Body of pancreas (tissue), 4 donors: ENCODE data around the gene XPO1. TPM values are rescaled to one million over a fixed set of nuclear protein-coding genes. Genes with fewer than 3 reads are reported as not detected.
"Not testable (repeated sequence)": the region's sequence is repeated elsewhere in the genome, so short reads cannot be mapped to it uniquely, and the experiment has no call there.

Source experiments
- ATAC-seq: fragments of 150-250 bp; one replicate; pipeline ENCODE4 v1.9.1; 2016
- DNase-seq, 4 donors: peaks; one replicate each; pipeline ENCODE4 v3.0.0-alpha.2; 2019
- H3K27ac ChIP-seq, 4 donors: fragments of 200-600 bp; sonication (generic); 1 replicate in 3 of 4; 2 replicates in 1 of 4; pipeline versions ENCODE4 v1.5.1 to v1.6.1; 2016 to 2019; ENCODE audit warnings: mild to moderate bottlenecking in 1 of 4, mixed read lengths in 1 of 4, moderate library complexity in 1 of 4
- H3K27me3 ChIP-seq, 2 donors: fragments of 200-600 bp; sonication (generic); one replicate each; pipeline ENCODE4 v1.6.0; 2016; ENCODE audit warnings: mild to moderate bottlenecking in 1 of 2
- H3K36me3 ChIP-seq, 2 donors: fragments of 200-600 bp; sonication (generic); replicated peaks in 1 of 2; 2 replicates each; pipeline ENCODE4 v1.5.1; 2016; ENCODE audit warnings: low read depth in 2 of 2; ENCODE audit not compliant: insufficient read depth in 1 of 2
- H3K4me1 ChIP-seq: fragments of 200-600 bp; sonication (generic); one replicate; pipeline ENCODE4 v1.6.0; 2016
- H3K4me3 ChIP-seq, 2 donors: fragments of 200-600 bp; sonication (generic); 1 replicate in 1 of 2; 2 replicates in 1 of 2; pipeline ENCODE4 v1.5.1; 2016 to 2019
- H3K9me3 ChIP-seq, 3 donors: fragments of 200-600 bp; sonication (generic); 1 replicate in 2 of 3; 2 replicates in 1 of 3; pipeline ENCODE4 v1.5.1; 2016
- CTCF ChIP-seq, 7 experiments: fragments of 450-650 bp in 4 of 7; fragments of 200-600 bp in 3 of 7; sonication (generic) in 3 of 7; IDR thresholded peaks; one replicate each; pipeline ENCODE4 v1.5.1; 2016 to 2019; ENCODE audit warnings: antibody characterized with exemption in 7 of 7
- POLR2A ChIP-seq, 3 donors: fragments of 450-650 bp; IDR thresholded peaks; one replicate each; pipeline ENCODE4 v1.6.1; 2016; ENCODE audit warnings: antibody characterized with exemption in 3 of 3, mild to moderate bottlenecking in 2 of 3
- WGBS, 2 donors: methylation state at CpG; one replicate each; pipeline ENCODE4 v1.1.5; 2017; 5-methylcytosine and 5-hydroxymethylcytosine counted together
- intact Hi-C: fragments of 100-400 bp; cut with DNase I; formaldehyde crosslinking; loops from one replicate; pipeline ENCODE4 v1.15.1; 2023
- total RNA-seq, 2 donors: library from RNA; depleted of rRNA; stranded (reverse); fragments of >200 nt; gene quantifications; one replicate each; pipeline ENCODE4 v1.1.0, GENCODE V29; 2016

XPO1 gene
- total RNA-seq, 2 donors from 2014 or later = 55.7 to 70.0 TPM

DNA sequence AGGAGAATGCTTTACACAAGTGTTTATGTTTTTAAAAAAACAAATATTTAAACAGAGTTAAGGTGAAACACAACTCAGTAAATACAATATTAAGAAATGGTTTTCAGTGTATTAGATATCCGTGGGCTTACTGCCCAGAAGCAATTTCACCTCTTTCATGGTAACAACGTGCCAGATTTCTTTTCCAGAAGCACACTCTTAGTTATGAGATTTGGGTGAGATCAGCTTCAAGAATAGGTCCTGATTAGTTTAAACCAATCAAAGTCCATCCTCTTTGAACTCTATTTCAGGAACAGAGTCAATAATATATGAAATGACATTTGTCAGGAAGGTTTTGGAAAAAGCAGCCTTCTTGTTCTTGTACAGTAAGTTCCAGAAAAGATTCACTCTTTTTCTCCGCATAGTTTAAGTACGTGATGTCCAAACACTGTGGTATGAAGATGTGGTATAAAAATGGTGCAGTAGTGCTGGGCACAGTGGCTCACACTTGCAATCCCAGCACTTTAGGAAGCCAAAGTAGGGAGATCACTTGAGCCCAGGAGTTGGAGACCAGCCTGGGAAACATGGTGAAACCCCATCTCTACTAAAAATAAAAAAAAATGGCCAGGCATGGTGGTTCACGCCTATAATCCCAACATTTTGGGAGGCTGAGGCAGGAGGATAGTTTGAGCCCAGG, 81.9 kb downstream of the XPO1 start:
- peak overlapping the region in 2 of 4 donors; percentile 47 to 56 for H3K27ac ChIP-seq
- H3K4me1 ChIP-seq = peaks cover 37% of the 10 kb centered on the region
- intact Hi-C loops = no loop called here

DNA sequence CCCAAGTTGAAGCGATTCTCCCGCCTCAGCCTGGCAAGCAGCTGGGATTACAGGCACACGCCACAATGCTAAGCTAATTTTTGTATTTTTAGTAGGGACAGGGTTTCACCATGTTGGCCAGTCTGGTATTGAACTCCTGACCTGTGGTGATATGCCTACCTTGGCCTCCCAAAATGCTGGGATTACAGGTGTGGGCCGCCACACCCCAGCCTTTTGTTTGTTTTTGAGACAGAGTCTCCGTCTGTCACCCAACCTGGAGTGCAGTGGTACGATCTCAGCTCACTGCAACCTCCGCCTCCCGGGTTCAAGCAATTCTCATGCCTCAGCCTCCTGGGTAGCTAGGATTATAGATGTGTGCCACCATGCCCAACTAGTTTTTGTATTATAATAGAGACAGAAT, 83.2 kb downstream of the XPO1 start:
- H3K36me3 ChIP-seq, intact Hi-C loops, H3K9me3 ChIP-seq, H3K4me3 ChIP-seq, DNase-seq, H3K27me3 ChIP-seq, H3K27ac ChIP-seq, ATAC-seq: not testable (repeated sequence)
- 94 to 100% methylated on average over 7 to 8 of the region's 8 CpGs for WGBS, 2 donors
- peaks cover 37% of the 10 kb centered on the region for H3K4me1 ChIP-seq

More for the DNA sequence above, 81.9 kb downstream of the XPO1 start:
- no peak overlapping the region for H3K4me3 ChIP-seq
- ATAC-seq = peak; percentile 71
- no peaks in the 10 kb centered on the region for H3K36me3 ChIP-seq
- TF ChIP-seq CTCF (IDR thresholded peaks at IDR 0.05) (no peak), POLR2A (IDR thresholded peaks at IDR 0.05) (no peak)
- H3K9me3 ChIP-seq = no peaks in the 10 kb centered on the region
- H3K27me3 ChIP-seq = no peaks in the 10 kb centered on the region
- WGBS, 2 donors = 47 to 52% methylated on average over 5 of the region's 5 CpGs
- DNase-seq = peak in 1 of 4 donors; percentile 21

DNA sequence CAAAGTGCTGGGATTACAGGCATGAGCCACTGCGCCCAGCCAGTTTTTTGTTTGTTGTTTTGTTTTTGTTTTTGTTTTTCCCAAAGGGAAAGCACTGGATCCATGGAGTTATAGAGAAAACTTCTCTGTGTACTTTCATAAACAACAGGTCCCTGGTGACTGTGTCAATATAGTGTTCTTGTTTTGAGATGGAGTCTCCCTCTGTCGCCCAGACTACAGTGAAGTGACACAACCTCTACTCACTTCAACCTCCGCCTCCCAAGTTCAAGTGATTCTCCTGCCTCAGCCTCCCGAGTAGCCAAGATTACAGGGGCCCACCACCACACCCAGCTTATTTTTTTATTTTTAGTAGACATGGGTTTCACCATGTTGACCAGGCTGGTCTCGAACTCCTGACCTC, 83.8 kb downstream of the XPO1 start:
- 90 to 94% methylated on average over 5 of the region's 5 CpGs for WGBS, 2 donors
- Histone ChIP-seq H3K27ac (no peak overlapping the region), H3K4me3 (no peak overlapping the region), H3K36me3 (no peaks in the 10 kb centered on the region), H3K27me3 (no peaks in the 10 kb centered on the region), H3K9me3 (peaks cover 0 to 3% (median 0%) of the 10 kb centered on the region in 3 donors), H3K4me1 (peaks cover 43% of the 10 kb centered on the region)
- intact Hi-C loops = no loop called here
- ATAC-seq (no peak), DNase-seq (no peak)
- TF ChIP-seq POLR2A (IDR thresholded peaks at IDR 0.05) (no peak), CTCF (IDR thresholded peaks at IDR 0.05) (no peak)

- TF ChIP-seq CTCF (IDR thresholded peaks at IDR 0.05) (no peak), POLR2A (IDR thresholded peaks at IDR 0.05) (no peak)
- ATAC-seq = no peak
- Histone ChIP-seq H3K36me3 (no peaks in the 10 kb centered on the region), H3K27me3 (no peaks in the 10 kb centered on the region), H3K4me1 (peaks cover 42% of the 10 kb centered on the region), H3K9me3 (peaks cover 0 to 3% (median 0%) of the 10 kb centered on the region in 3 donors), H3K4me3 (no peak overlapping the region), H3K27ac (no peak overlapping the region)
- no peak for DNase-seq
- intact Hi-C loops = no loop called here
- WGBS, 2 donors = 75 to 100% methylated on average over 6 to 8 of the region's 8 CpGs
Observed at GRCh38 chr2:61452392-61452791, 85.8 kb downstream of the XPO1 start.

DNA sequence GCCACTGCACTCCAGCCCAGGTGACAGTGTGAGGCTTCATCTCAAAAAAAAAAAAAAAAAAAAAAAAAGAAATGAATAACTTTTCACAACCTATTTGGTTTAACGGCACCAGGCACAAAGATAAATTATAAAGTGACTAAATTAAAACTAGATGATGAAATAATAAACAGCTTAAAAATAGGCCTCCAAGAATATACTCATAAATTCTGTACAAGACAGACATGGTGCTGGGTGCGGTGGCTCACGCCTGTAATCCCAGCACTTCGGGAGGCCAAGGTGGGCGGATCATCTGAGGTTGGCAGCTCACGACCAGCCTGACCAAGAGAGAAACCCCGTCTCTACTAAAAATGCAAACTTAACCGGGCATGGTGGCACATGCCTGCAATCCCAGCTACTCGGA, 87.0 kb downstream of the XPO1 start:
- H3K27ac ChIP-seq = no peak overlapping the region
- H3K27me3 ChIP-seq = no peaks in the 10 kb centered on the region
- no peak overlapping the region for H3K4me3 ChIP-seq
- TF ChIP-seq CTCF (IDR thresholded peaks at IDR 0.05) (no peak), POLR2A (IDR thresholded peaks at IDR 0.05) (no peak)
- intact Hi-C loops = no loop called here
- no peak for DNase-seq
- ATAC-seq = no peak
- no peaks in the 10 kb centered on the region for H3K36me3 ChIP-seq
- peaks cover 30% of the 10 kb centered on the region for H3K4me1 ChIP-seq
- peaks cover 0 to 3% (median 0%) of the 10 kb centered on the region in 3 donors for H3K9me3 ChIP-seq
- 96 to 97% methylated on average over 9 of the region's 9 CpGs for WGBS, 2 donors
